HG02571 (cell line): ENCODE data around the gene SKI.

ENCODE experiments used
- ATAC-seq: cut with Tn5 transposase; IDR thresholded peaks from one replicate; pipeline ENCODE4 v1.9.1; 2021; ENCODE audit warnings: mild to moderate bottlenecking, moderate library complexity; ENCODE audit not compliant: unreplicated experiment

SKI gene

GRCh38 chr1:2348346-2349325, 120.5 kb downstream of the SKI start:
- ATAC-seq, result no peak

GRCh38 chr1:2349806-2350205, 121.7 kb downstream of the SKI start:
- ATAC-seq, result no peak

GRCh38 chr1:2350501-2350900, 122.4 kb downstream of the SKI start:
- ATAC-seq, result no peak

DNA sequence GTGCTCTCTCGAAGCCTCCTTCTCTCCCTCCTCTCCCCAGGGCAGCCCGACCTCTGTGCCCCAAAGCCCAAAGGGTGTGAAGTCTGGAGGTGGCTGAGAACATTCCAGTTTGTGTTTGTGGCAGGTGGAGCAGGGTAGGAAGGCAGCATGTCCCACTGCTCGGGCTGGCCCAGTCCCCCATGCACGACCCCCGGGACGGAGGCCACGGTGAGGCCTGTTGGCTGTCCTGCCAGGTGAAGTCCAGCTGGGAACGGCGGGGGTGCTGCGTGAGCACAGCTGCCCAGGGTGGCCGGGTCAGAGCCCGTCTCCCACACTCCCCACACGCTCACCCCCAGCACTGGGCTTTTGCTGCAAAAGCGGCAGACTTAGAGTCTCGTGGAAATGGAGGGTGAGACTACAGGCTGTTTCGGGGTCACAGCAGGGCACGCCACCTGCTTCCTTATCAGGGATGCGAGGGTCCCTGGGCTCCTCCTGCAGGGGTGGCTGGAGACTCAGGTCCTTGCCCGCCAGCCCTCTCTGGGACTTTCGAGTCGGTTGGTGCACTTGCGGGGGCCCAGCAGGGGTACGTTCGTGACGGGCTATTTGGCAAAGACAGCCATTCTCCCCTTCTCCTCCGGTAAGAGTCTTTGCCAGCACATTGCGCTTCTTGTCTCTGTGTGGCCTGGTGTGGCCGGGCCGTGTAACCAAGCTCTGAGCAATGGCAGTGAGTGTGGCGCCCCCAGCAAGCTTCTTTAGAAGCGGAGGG, 123.0 kb downstream of the SKI start:
- ATAC-seq, result no peak

GRCh38 chr1:2351723-2352122, 123.6 kb downstream of the SKI start:
- no peak for ATAC-seq

GRCh38 chr1:2352341-2352896, 124.3 kb downstream of the SKI start:
- ATAC-seq, result no peak

DNA sequence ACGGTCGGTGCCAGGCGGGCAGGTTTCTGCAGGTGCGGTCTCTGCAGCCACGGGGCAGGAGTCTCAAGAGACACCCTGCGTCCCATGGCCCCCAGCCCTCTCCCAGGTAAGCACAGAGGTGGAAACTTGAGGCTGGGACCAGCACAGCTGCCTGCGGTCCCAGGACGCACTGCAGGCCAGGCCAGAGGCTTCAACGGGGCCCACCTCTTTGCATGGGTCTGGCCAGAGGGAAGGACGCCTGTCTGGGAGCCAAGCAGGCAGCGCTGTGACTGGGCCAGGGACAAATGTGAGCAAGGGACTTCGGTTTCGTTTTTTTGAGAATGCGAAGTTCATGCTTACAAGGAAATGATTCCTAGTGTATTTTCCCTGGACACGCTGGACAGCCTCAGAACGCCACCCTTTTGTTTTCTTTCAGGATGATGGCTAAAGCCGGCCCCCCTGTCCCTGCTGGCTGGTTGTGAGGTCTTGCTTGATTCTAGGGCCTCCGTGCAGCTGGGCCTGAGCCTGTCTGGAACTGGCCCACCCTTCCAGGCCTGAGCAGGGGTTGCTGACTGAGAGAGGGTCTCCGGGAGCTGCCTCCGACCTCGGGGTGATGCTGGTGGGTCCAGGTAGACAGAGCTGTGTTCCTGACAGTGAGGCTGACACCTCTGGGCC, 124.9 kb downstream of the SKI start:
- ATAC-seq, result no peak

- ATAC-seq, result no peak
Observed at GRCh38 chr1:2353551-2354438, 125.7 kb downstream of the SKI start.

GRCh38 chr1:2354511-2355372, 126.6 kb downstream of the SKI start:
- ATAC-seq, result no peak

DNA sequence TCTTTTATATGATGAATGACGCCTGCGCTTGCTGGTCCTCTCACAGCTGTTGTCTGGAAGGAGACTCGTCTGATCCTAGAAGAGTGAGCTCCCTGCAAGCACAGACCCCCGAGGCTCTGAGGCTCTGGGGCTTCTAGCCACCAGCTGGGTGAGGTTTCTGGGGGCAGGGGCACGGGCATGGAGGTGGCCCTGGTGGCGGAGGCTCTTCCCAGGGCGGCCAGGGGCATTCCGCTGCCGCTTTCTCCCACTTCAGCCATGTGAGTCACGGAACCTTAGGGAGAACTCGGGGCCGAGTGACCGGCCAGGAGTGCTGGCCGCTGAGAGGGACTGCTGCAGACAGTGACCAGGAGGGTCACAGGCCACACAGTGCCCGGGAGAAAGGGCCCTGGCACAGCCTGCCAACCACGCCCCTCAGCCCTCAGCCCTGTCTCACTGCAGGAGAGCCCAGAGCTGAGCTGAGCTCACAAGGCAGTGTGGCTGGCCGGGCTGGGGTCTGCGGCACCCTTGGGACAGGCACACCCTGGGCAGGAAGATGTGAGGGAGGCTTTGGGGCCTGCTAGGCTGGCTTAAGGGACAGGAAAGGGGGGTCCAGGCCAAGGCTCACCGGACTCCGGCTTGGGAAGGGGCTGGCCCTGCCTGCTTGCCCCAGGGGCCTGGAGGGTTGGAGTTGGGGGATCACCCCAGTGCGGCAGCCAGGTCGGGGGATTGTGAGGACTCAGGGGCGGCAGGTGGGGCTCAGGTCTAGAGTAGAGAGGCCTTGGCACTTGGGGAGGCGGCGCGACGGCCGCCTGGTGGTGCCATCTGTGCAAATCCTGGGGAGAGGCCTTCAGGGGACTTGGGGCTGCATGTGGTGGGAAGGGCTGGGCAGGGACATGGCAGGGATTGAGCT, 127.5 kb downstream of the SKI start:
- no peak for ATAC-seq

GRCh38 chr1:2356401-2356800, 128.3 kb downstream of the SKI start:
- no peak for ATAC-seq

- ATAC-seq, result no peak
Observed at GRCh38 chr1:2356911-2357845, 129.1 kb downstream of the SKI start.

GRCh38 chr1:2358072-2358471, 130.0 kb downstream of the SKI start:
- no peak for ATAC-seq

GRCh38 chr1:2358651-2359640, 130.8 kb downstream of the SKI start:
- no peak for ATAC-seq
